H1 (cell line): ENCODE results near the gene CENPM. TPM values are rescaled to one million over a fixed set of nuclear protein-coding genes. Genes with fewer than 3 reads are reported as not detected.

ENCODE experiments used
- CTCF ChIA-PET: fragments of 300-600 bp; sonication (Branson Sonifier 250); formaldehyde crosslinking; loops from one replicate; lab custom pipeline; 2021; ENCODE audit not compliant: partially characterized antibody; lab: Charles Lee
- POLR2A ChIA-PET: fragments of 300-600 bp; sonication (Branson Sonifier 250); formaldehyde crosslinking; loops from one replicate; lab custom pipeline; 2021; ENCODE audit warnings: inconsistent platforms; ENCODE audit not compliant: partially characterized antibody; lab: Charles Lee
- DNase-seq, 2 experiments: peaks; one replicate each; pipeline versions ENCODE4 v3.0.0 to v3.0.0-alpha.2; 2010 to 2022; ENCODE audit warnings: low spot score in 2 of 2, low read depth in 1 of 2, mixed read lengths in 1 of 2
- FAIRE-seq: peaks from 2 replicates; lab custom pipeline; 2011; peaks lifted over from hg19 to GRCh38; lab: Jason Lieb, UNC
- H2AFZ ChIP-seq: 2 replicates; pipeline ENCODE4 v1.8.1; 2012; ENCODE audit warnings: low read length, inconsistent platforms
- H2AK5ac ChIP-seq: 2 replicates; pipeline ENCODE4 v1.6.1; 2013; ENCODE audit warnings: low read depth, low read length
- H2BK120ac ChIP-seq: replicated peaks from 2 replicates; pipeline ENCODE3; 2013; ENCODE audit warnings: low read depth, low read length, inconsistent platforms
- H2BK12ac ChIP-seq: 2 replicates; pipeline ENCODE4 v1.6.1; 2013; ENCODE audit warnings: low read depth, low read length
- H2BK15ac ChIP-seq: 2 replicates; pipeline ENCODE4 v1.6.1; 2013; ENCODE audit warnings: low read length
- H2BK20ac ChIP-seq: 2 replicates; pipeline ENCODE4 v1.6.1; 2013; ENCODE audit warnings: low read length
- H2BK5ac ChIP-seq: 2 replicates; pipeline ENCODE4 v1.6.1; 2013; ENCODE audit warnings: low read depth, low read length
- H3K14ac ChIP-seq: 2 replicates; pipeline ENCODE4 v1.6.1; 2013; ENCODE audit warnings: inconsistent platforms; ENCODE audit not compliant: insufficient read length
- H3K18ac ChIP-seq: 2 replicates; pipeline ENCODE4 v1.6.1; 2013; ENCODE audit warnings: low read length; ENCODE audit errors: extremely low read depth
- H3K23ac ChIP-seq: 2 replicates; pipeline ENCODE4 v1.6.1; 2013; ENCODE audit warnings: inconsistent platforms; ENCODE audit not compliant: insufficient read length
- H3K23me2 ChIP-seq: 2 replicates; pipeline ENCODE4 v1.6.1; 2013; ENCODE audit warnings: low read depth, low read length
- H3K27ac ChIP-seq: 2 replicates; pipeline ENCODE4 v1.6.1; 2011; ENCODE audit warnings: low read depth, low read length, inconsistent platforms
- H3K27me3 ChIP-seq, 4 experiments: replicated peaks in 1 of 4; 1 replicate in 1 of 4; 2 replicates in 3 of 4; pipeline versions ENCODE4 v1.6.1 to v1.8.1; 2011 to 2013; ENCODE audit warnings: low read length in 3 of 4, mild to moderate bottlenecking in 3 of 4, inconsistent platforms in 2 of 4, mixed read lengths in 2 of 4, moderate library complexity in 1 of 4; ENCODE audit not compliant: control insufficient read depth in 3 of 4, insufficient read depth in 3 of 4; ENCODE audit errors: extremely low read depth in 1 of 4
- H3K36me3 ChIP-seq, 4 experiments: 2 replicates each; pipeline versions ENCODE4 v1.6.1 to v1.8.1; 2011 to 2013; ENCODE audit warnings: mild to moderate bottlenecking in 4 of 4, low read length in 3 of 4, moderate library complexity in 2 of 4, control low read depth in 1 of 4, inconsistent platforms in 1 of 4; ENCODE audit not compliant: insufficient read depth in 4 of 4, control insufficient read depth in 2 of 4
- H3K4ac ChIP-seq: replicated peaks from 2 replicates; pipeline ENCODE3; 2013; ENCODE audit warnings: low read length, low read depth, mixed read lengths, inconsistent platforms; ENCODE audit not compliant: insufficient read length
- H3K4me1 ChIP-seq, 4 experiments: replicated peaks in 1 of 4; 1 replicate in 1 of 4; 2 replicates in 3 of 4; pipeline versions ENCODE4 v1.6.1 to v1.8.1; 2011 to 2013; ENCODE audit warnings: low read length in 3 of 4, inconsistent platforms in 2 of 4, mixed read lengths in 1 of 4; ENCODE audit not compliant: insufficient read depth in 4 of 4, control insufficient read depth in 3 of 4
- H3K4me2 ChIP-seq, 2 experiments: 2 replicates each; pipeline versions ENCODE4 v1.6.1 to v1.8.1; 2011 to 2013; ENCODE audit warnings: low read depth in 2 of 2, low read length in 2 of 2, control low read depth in 1 of 2, inconsistent platforms in 1 of 2, mild to moderate bottlenecking in 1 of 2; ENCODE audit not compliant: insufficient read depth in 1 of 2
- H3K4me3 ChIP-seq, 4 experiments: fragments of 200-600, 300-600 bp in 1 of 4; sonication (generic), shearing (Covaris generic), sonication (Bioruptor Twin) in 1 of 4; 2 replicates each; pipeline versions ENCODE4 v1.5.1 to v1.8.1; 2011 to 2016; ENCODE audit warnings: low read length in 4 of 4, low read depth in 3 of 4, control low read depth in 2 of 4, inconsistent platforms in 2 of 4, mild to moderate bottlenecking in 2 of 4, mixed read lengths in 1 of 4, moderate library complexity in 1 of 4; ENCODE audit not compliant: insufficient read depth in 2 of 4; ENCODE audit errors: extremely low read depth in 1 of 4
- H3K56ac ChIP-seq: replicated peaks from 2 replicates; pipeline ENCODE3; 2013; ENCODE audit warnings: low read depth, mild to moderate bottlenecking, mixed read lengths, low read length, inconsistent platforms; ENCODE audit not compliant: insufficient read length
- H3K79me1 ChIP-seq: 2 replicates; pipeline ENCODE4 v1.6.1; 2013; ENCODE audit warnings: low read depth, low read length, control low read depth
- H3K79me2 ChIP-seq, 2 experiments: 2 replicates each; pipeline versions ENCODE4 v1.6.1 to v1.8.1; 2012 to 2013; ENCODE audit warnings: low read length in 2 of 2, mild to moderate bottlenecking in 2 of 2, inconsistent platforms in 1 of 2; ENCODE audit not compliant: insufficient read depth in 2 of 2, control insufficient read depth in 1 of 2
- H3K9ac ChIP-seq, 4 experiments: replicated peaks in 1 of 4; 1 replicate in 1 of 4; 2 replicates in 3 of 4; pipeline versions ENCODE4 v1.6.1 to v1.8.1; 2011 to 2013; ENCODE audit warnings: low read depth in 3 of 4, low read length in 3 of 4, control low read depth in 2 of 4, mild to moderate bottlenecking in 2 of 4, moderate library complexity in 2 of 4, inconsistent platforms in 1 of 4; ENCODE audit errors: extremely low read depth in 1 of 4
- H3K9me3 ChIP-seq, 2 experiments: 2 replicates each; pipeline versions ENCODE4 v1.6.1 to v1.8.1; 2012 to 2013; ENCODE audit warnings: mild to moderate bottlenecking in 2 of 2, moderate library complexity in 2 of 2, control low read depth in 1 of 2, inconsistent platforms in 1 of 2, low read depth in 1 of 2, low read length in 1 of 2, mixed read lengths in 1 of 2; ENCODE audit not compliant: insufficient read depth in 2 of 2
- H4K20me1 ChIP-seq, 2 experiments: replicated peaks in 1 of 2; 2 replicates each; pipeline versions ENCODE3 to v1.8.1; 2011 to 2013; ENCODE audit warnings: inconsistent platforms in 2 of 2, low read length in 2 of 2, mild to moderate bottlenecking in 1 of 2; ENCODE audit not compliant: insufficient read depth in 2 of 2, control insufficient read depth in 1 of 2
- H4K5ac ChIP-seq: 2 replicates; pipeline ENCODE4 v1.6.1; 2013; ENCODE audit warnings: low read length, low read depth, mixed read lengths, inconsistent platforms; ENCODE audit not compliant: insufficient read length
- H4K8ac ChIP-seq: 2 replicates; pipeline ENCODE4 v1.8.0; 2013; ENCODE audit warnings: mild to moderate bottlenecking, moderate library complexity, low read length, inconsistent platforms; ENCODE audit not compliant: insufficient read depth; ENCODE audit errors: extremely low read depth
- H4K91ac ChIP-seq: replicated peaks from 2 replicates; pipeline ENCODE3; 2013; ENCODE audit warnings: low read length, mixed read lengths, inconsistent platforms; ENCODE audit not compliant: insufficient read length
- ASH2L ChIP-seq: fragments of 200-600, 300-600 bp; sonication (generic); IDR thresholded peaks from one replicate; pipeline ENCODE4 v1.7.1; 2017; ENCODE audit warnings: low read length
- GABPA ChIP-seq: IDR thresholded peaks from 2 replicates; pipeline ENCODE4 v1.6.1; 2011; ENCODE audit warnings: mild to moderate bottlenecking, low read length, moderate library complexity, borderline replicate concordance; ENCODE audit not compliant: insufficient read depth
- KDM1A ChIP-seq: fragments of 200-600, 300-600 bp; sonication (generic); IDR thresholded peaks from 2 replicates; pipeline ENCODE4 v1.7.1; 2016; ENCODE audit warnings: mild to moderate bottlenecking, low read length, borderline replicate concordance
- PHF8 ChIP-seq: fragments of 200-600 bp; sonication (generic); conservative IDR thresholded peaks from 2 replicates; pipeline ENCODE4 v1.7.1; 2012; ENCODE audit warnings: low read depth, mild to moderate bottlenecking, inconsistent platforms, low read length, moderate library complexity
- TAF1 ChIP-seq: IDR thresholded peaks from 2 replicates; pipeline ENCODE4 v1.6.1; 2011; ENCODE audit warnings: mild to moderate bottlenecking, low read depth, low read length
- TAF7 ChIP-seq: optimal IDR thresholded peaks from 2 replicates; pipeline ENCODE3; 2011; ENCODE audit warnings: low read depth, mild to moderate bottlenecking, inconsistent platforms, low read length, moderate library complexity, borderline replicate concordance
- TEAD4 ChIP-seq: IDR thresholded peaks from 2 replicates; pipeline ENCODE4 v1.6.1; 2012; ENCODE audit warnings: low read depth, low read length, inconsistent platforms, mixed read lengths
- WGBS, 2 experiments: shearing (Covaris generic) in 1 of 2; methylation state at CpG; one replicate each; pipeline versions ENCODE4 v1.1.6 to v1.1.7; 2013 to 2015; ENCODE audit warnings: low lambda C conversion rate in 2 of 2, mixed read lengths in 2 of 2, inconsistent platforms in 1 of 2, low coverage in 1 of 2, missing lambda C conversion rate in 1 of 2; ENCODE audit not compliant: insufficient replicate concordance in 2 of 2, insufficient coverage in 1 of 2, insufficient read length in 1 of 2; ENCODE audit errors: extremely low coverage in 1 of 2, missing lambda C conversion rate in 1 of 2; 5-methylcytosine and 5-hydroxymethylcytosine counted together
- polyA plus RNA-seq, 7 experiments: library from polyadenylated mRNA; depleted of rRNA in 3 of 7; stranded (reverse) in 5 of 7; unstranded in 2 of 7; fragments of >200 nt in 5 of 7; fragments of 200-250 nt in 2 of 7; gene quantifications; 1 replicate in 5 of 7; 2 replicates in 1 of 7; 4 replicates in 1 of 7; pipeline versions ENCODE4 v1.2.1 to v1.2.3, GENCODE V29; 2011 to 2013; ENCODE audit warnings: missing spikeins in 2 of 7, mixed read lengths in 2 of 7
- total RNA-seq: library from RNA; stranded (reverse); fragmentation: NEBNext Ultra II Directional; extraction: Animal tissue kit (Norgen Biotek cat#: 25700); gene quantifications from 2 replicates; pipeline ENCODE4 v1.2.1, GENCODE V29; 2021

The CENPM gene
- total and polyA plus RNA-seq, 2 of the 8 experiments (the other 6 are each of a cell fraction or from before 2014, with no cell fraction given) = 32.0 to 80.4 TPM

DNA sequence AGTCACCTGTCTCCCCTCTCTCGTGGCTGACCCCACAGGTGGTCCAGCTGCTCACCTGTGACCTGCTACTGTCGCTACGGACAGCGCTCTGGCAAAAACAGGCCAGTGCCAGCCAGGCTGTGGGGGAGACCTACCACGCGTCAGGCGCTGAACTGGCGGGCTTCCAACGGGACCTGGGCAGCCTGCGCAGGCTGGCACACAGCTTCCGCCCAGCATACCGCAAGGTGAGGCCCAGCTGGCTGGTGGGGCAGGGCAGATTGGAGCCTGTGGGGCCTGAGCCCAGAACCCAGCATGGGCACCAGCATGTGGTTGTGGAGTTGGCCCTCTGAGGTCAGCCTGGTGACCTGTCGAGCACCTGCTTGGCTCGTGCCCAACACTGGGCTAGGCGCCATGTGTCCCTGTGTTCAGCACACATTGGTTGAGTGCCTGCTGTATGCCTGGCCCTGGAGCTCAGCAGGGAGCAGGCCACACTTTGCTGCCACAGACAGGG is 44.0 kb downstream of the CENPM start:
- Histone ChIP-seq H4K91ac (no peak overlapping the region), H3K23ac (no peak overlapping the region), H3K23me2 (no peaks in the 10 kb centered on the region), H3K79me2 (no peaks in the 10 kb centered on the region), H3K18ac (no peak overlapping the region), H3K9me3 (no peaks in the 10 kb centered on the region), H4K20me1 (peaks cover 15 to 31% of the 10 kb centered on the region in 2 experiments), H3K27me3 (peaks cover 0 to under 1% (median 0%) of the 10 kb centered on the region in 4 experiments; a peak in 2 of 7 replicates), H2AFZ (no peak overlapping the region), H3K27ac (no peak overlapping the region), H3K4me1 (peaks cover 0 to 5% (median 3%) of the 10 kb centered on the region in 4 experiments; a peak in 3 of 7 replicates), H4K8ac (no peak overlapping the region), H3K9ac (no peak overlapping the region), H2BK15ac (no peak overlapping the region), H2BK20ac (no peak overlapping the region), H4K5ac (no peak overlapping the region), H3K4ac (no peak overlapping the region), H3K79me1 (no peaks in the 10 kb centered on the region), H3K14ac (no peak overlapping the region), H2BK5ac (no peak overlapping the region; the same call in 1 of the 2 replicates), H3K56ac (no peak overlapping the region), H3K4me3 (no peak overlapping the region), H3K4me2 (no peak overlapping the region), H2BK12ac (no peak overlapping the region), H2AK5ac (no peak overlapping the region), H3K36me3 (peaks cover 33 to 63% (median 48%) of the 10 kb centered on the region in 4 experiments), H2BK120ac (no peak overlapping the region)
- ChIA-PET CTCF (interaction anchor here (1.0 to 2.8 kb wide), 5 partner anchors 23 to 38 kb away, joined by 3 to 11 read pairs (median 6); no protein-coding TSS in a partner anchor), POLR2A (interaction anchor here (0.6 to 1.0 kb wide), 2 partner anchors 26 to 43 kb away, joined by 3 read pairs; partner anchors contain the start of gene CENPM)
- DNase-seq (no peak), FAIRE-seq (no peak)
- TF ChIP-seq KDM1A (no peak), PHF8 (no peak), ASH2L (no peak), TEAD4 (no peak), TAF1 (no peak), TAF7 (no peak), GABPA (no peak)
- 96% methylated on average over 12 of the region's 15 CpGs; no CpG with 5 or more reads in 1 of the 2 experiments for WGBS, 2 experiments
